Esophagus (tissue), 2 donors: ENCODE measurements around the gene PTPN3. TPM values are rescaled to one million over a fixed set of nuclear protein-coding genes. Genes with fewer than 3 reads are reported as not detected.

ENCODE experiments used
- H3K27ac ChIP-seq, 2 donors: one replicate each; pipeline ENCODE4 v1.5.1; 2013; ENCODE audit warnings: low read depth in 2 of 2, mild to moderate bottlenecking in 2 of 2, inconsistent platforms in 1 of 2, low read length in 1 of 2, moderate library complexity in 1 of 2
- H3K27me3 ChIP-seq, 2 donors: one replicate each; pipeline ENCODE4 v1.6.1; 2013; ENCODE audit warnings: low read length in 2 of 2, control low read depth in 1 of 2, mild to moderate bottlenecking in 1 of 2; ENCODE audit not compliant: insufficient read depth in 2 of 2, control insufficient read depth in 1 of 2
- H3K36me3 ChIP-seq, 2 donors: one replicate each; pipeline ENCODE4 v1.6.1; 2013; ENCODE audit warnings: low read length in 1 of 2; ENCODE audit not compliant: control insufficient read depth in 2 of 2, insufficient read depth in 2 of 2
- H3K4me1 ChIP-seq, 2 donors: one replicate each; pipeline ENCODE4 v1.6.1; 2013; ENCODE audit warnings: low read length in 1 of 2; ENCODE audit not compliant: control insufficient read depth in 2 of 2, insufficient read depth in 2 of 2
- H3K4me3 ChIP-seq, 2 donors: one replicate each; pipeline ENCODE4 v1.5.1; 2013; ENCODE audit warnings: low read length in 2 of 2, mild to moderate bottlenecking in 2 of 2, low read depth in 1 of 2, moderate library complexity in 1 of 2
- H3K9me3 ChIP-seq, 2 donors: one replicate each; pipeline ENCODE4 v1.6.1; 2013; ENCODE audit warnings: mild to moderate bottlenecking in 2 of 2, low read depth in 1 of 2, low read length in 1 of 2, moderate library complexity in 1 of 2; ENCODE audit not compliant: control insufficient read depth in 2 of 2, insufficient read depth in 1 of 2
- WGBS, 2 donors: extraction: QIAGEN DNeasy Blood & Tissue Kit; methylation state at CpG; one replicate each; pipeline ENCODE4 v1.1.7; 2013; 5-methylcytosine and 5-hydroxymethylcytosine counted together
- polyA plus RNA-seq, 2 donors: library from polyadenylated mRNA; stranded (reverse); fragments of 200-250 nt; gene quantifications; one replicate each; pipeline ENCODE4 v1.2.3, GENCODE V29; 2013
- donor health status: healthy with polysubstance abuse.
- donor health status: Bipolar disorder and iron deficiency.

PTPN3 gene
- polyA plus RNA-seq, 2 donors, result 14.7 to 29.2 TPM

DNA sequence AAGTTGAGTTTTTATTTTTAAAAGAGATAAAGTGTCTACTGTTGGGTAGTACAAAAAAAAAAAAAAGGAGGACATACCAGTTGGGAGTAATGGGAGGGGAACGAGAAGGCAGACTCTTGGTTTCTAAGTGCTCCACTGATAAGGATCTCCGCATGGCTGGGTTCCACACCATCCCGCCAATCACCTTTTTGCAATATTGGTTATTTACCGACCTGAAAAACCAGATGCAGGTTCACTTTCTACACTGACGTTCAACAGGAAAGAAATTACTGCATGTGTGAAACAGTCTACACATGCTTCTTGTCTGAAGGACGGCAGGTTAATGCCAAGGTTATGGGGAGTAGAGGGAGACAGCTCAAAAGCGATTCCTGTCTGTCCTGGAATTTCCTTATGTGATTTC, 75.5 kb downstream of the PTPN3 start:
- Histone ChIP-seq H3K27me3 (no peaks in the 10 kb centered on the region), H3K27ac (no peak overlapping the region), H3K36me3 (peaks cover 0 to 13% of the 10 kb centered on the region in 2 donors), H3K9me3 (no peaks in the 10 kb centered on the region), H3K4me1 (no peaks in the 10 kb centered on the region), H3K4me3 (no peak overlapping the region)
- 62 to 76% methylated on average over 7 of the region's 7 CpGs for WGBS, 2 donors

DNA sequence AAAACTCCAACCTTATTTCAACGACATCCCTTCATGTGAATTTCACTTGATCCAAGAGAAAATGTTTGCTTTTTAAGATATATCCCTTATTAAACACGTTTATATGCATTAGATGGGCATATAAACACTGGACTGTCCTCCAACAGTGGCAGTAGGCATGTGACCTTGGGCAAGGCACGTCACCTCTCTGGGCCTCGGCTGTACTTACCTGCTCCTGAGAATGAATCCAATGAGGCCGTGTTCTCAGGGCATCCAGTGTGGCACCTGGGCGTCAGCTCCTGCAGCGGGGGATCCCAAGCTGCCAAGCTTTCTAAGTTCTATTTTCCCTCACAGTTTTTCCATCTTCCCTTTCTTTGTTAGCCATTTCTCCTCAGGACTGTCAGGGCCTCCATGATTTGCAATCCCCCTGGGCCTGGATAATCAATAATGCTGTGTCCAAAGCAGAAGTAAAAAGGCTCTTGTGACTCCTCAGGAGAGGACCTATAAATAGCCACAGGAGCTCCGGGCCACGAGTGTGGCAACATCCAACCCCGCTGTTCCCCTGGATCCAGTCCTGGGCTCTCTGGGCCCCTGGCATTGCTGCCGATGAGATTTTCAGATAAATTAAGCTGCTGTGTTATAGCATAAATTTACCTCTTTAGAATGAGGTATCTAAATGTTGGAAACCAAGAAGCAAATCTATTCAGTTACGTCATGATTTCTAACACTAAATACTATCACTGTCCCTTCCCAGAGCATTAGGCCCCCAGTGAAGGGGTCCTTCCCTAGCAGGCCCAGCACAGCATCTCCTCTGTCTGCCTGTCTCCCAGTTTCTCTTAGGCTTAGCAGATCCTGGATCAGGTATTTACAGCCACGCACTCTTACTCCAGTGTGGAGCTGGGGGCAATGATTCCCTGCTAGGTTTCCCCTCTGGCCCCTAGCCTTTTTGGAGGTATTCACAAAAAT, 76.8 kb downstream of the PTPN3 start:
- H3K27me3 ChIP-seq, result no peaks in the 10 kb centered on the region
- no peak overlapping the region for H3K27ac ChIP-seq
- 80 to 87% methylated on average over 13 of the region's 13 CpGs for WGBS, 2 donors
- no peak overlapping the region for H3K4me3 ChIP-seq
- H3K9me3 ChIP-seq, result no peaks in the 10 kb centered on the region
- peaks cover 0 to 8% of the 10 kb centered on the region in 2 donors for H3K36me3 ChIP-seq
- no peaks in the 10 kb centered on the region for H3K4me1 ChIP-seq

- H3K9me3 ChIP-seq, result no peaks in the 10 kb centered on the region
- H3K4me3 ChIP-seq, result no peak overlapping the region
- H3K4me1 ChIP-seq, result no peaks in the 10 kb centered on the region
- no peaks in the 10 kb centered on the region for H3K27me3 ChIP-seq
- 66 to 78% methylated on average over 4 of the region's 4 CpGs for WGBS, 2 donors
- no peak overlapping the region for H3K27ac ChIP-seq
- H3K36me3 ChIP-seq, result peaks cover 0 to 8% of the 10 kb centered on the region in 2 donors
These were observed 78.6 kb downstream of the PTPN3 start for GRCh38 chr9:109419531-109419930.

- H3K36me3 ChIP-seq, result peaks cover 0 to 8% of the 10 kb centered on the region in 2 donors
These were observed 79.3 kb downstream of the PTPN3 start for GRCh38 chr9:109418827-109419226.

GRCh38 chr9:109417585-109418544, 80.2 kb downstream of the PTPN3 start:
- H3K9me3 ChIP-seq, result no peaks in the 10 kb centered on the region
- H3K27me3 ChIP-seq, result no peaks in the 10 kb centered on the region
- no peaks in the 10 kb centered on the region for H3K4me1 ChIP-seq
- no peak overlapping the region for H3K4me3 ChIP-seq
- H3K27ac ChIP-seq, result no peak overlapping the region
- 80 to 84% methylated on average over 6 of the region's 6 CpGs for WGBS, 2 donors
- H3K36me3 ChIP-seq, result peaks cover 0 to 14% of the 10 kb centered on the region in 2 donors

More at GRCh38 chr9:109418827-109419226, 79.3 kb downstream of the PTPN3 start:
- Histone ChIP-seq H3K4me1 (no peaks in the 10 kb centered on the region), H3K4me3 (no peak overlapping the region), H3K27me3 (no peaks in the 10 kb centered on the region), H3K27ac (no peak overlapping the region), H3K9me3 (no peaks in the 10 kb centered on the region)
- WGBS, 2 donors, result 62 to 71% methylated on average over 6 of the region's 6 CpGs

DNA sequence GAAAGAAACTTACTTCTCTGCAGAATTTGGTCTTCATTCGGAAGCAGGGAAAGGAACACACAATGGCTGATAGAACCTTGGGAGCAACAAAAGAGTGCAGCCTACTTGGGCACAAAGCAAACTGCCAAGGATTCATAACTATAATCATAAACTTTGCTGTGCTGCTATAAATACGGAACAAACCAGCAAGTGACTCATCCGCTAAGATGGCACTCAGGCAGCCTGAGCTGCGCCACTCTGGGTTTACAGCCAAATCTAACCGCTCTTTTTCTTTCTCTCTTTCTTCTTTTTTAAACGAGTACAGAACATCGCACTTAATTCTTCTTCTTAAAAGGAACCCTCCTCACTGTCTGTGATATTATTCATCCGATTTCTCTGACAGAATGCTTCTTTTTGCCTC, 81.1 kb downstream of the PTPN3 start:
- WGBS, 2 donors, result 74 to 82% methylated on average over 8 of the region's 8 CpGs
- H3K4me1 ChIP-seq, result no peaks in the 10 kb centered on the region
- H3K9me3 ChIP-seq, result no peaks in the 10 kb centered on the region
- no peak overlapping the region for H3K27ac ChIP-seq
- no peaks in the 10 kb centered on the region for H3K27me3 ChIP-seq
- no peak overlapping the region for H3K4me3 ChIP-seq
- H3K36me3 ChIP-seq, result peaks cover 0 to 14% of the 10 kb centered on the region in 2 donors

- Histone ChIP-seq H3K27me3 (no peaks in the 10 kb centered on the region), H3K4me3 (no peak overlapping the region), H3K27ac (no peak overlapping the region), H3K36me3 (peaks cover 0 to 11% of the 10 kb centered on the region in 2 donors), H3K4me1 (no peaks in the 10 kb centered on the region), H3K9me3 (no peaks in the 10 kb centered on the region)
- WGBS, 2 donors, result 80 to 88% methylated on average over 10 of the region's 10 CpGs
These were observed 81.9 kb downstream of the PTPN3 start for GRCh38 chr9:109416135-109416706.

- Histone ChIP-seq H3K9me3 (no peaks in the 10 kb centered on the region), H3K4me3 (no peak overlapping the region), H3K27me3 (no peaks in the 10 kb centered on the region), H3K27ac (no peak overlapping the region), H3K4me1 (no peaks in the 10 kb centered on the region), H3K36me3 (peaks cover 2 to 14% of the 10 kb centered on the region in 2 donors)
- WGBS, 2 donors, result 52 to 53% methylated on average over 7 of the region's 7 CpGs
These were observed 83.9 kb downstream of the PTPN3 start for GRCh38 chr9:109414125-109414785.
